NCI-H146 treated with DMSO at 0.1 percent for 48 hours (cell line): ENCODE measurements around the gene PLEKHA6.
"Not testable (repeated sequence)": the region's sequence is repeated elsewhere in the genome, so short reads cannot be mapped to it uniquely, and the experiment has no call there.

Experiments used
- DNase-seq: peaks from one replicate; lab custom pipeline; 2025; ENCODE audit not compliant: unreplicated experiment; lab: John Stamatoyannopoulos, UW

The PLEKHA6 gene

GRCh38 chr1:204336421-204337035 is 23.2 kb downstream of the PLEKHA6 start:
- no peak for DNase-seq

DNA sequence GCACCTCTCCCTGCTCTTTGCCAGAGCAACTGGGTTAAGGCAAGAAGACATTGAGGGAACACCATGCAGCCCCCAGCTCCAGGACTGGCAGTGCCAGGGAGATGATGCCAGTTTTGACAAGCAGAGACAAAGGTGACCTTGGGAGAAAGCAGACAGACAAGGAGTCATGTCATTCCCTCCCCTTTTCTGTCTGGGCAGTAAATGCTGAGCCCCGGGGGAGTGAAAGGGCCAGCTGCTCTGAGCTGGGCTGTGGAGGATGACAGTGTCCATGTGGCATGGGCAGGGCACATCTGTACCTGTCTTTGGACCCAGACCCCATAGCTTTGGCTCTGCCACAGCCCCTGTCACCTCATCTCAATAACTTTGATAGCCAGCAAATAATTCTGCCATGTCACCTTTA is 24.2 kb downstream of the PLEKHA6 start:
- DNase-seq = no peak

DNA sequence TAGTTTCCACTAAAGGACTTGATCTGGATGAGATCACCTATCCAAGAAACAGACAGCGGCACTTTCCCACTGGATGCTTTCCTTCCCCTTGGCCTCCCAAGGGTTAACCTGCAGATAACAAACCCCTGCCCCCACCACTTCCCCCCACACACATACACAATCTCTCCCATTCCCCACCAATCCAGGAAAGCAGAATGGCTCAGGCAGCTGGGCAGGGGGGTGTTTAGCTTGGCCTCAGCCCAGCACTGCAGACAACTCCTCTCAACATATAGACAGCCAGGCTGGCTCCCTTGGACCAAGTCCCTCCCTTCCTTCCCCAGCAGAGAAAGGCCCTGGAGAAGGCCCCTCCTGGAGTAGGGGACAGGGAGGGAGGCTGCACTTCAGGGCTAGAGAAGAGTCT is 24.6 kb downstream of the PLEKHA6 start:
- no peak for DNase-seq

DNA sequence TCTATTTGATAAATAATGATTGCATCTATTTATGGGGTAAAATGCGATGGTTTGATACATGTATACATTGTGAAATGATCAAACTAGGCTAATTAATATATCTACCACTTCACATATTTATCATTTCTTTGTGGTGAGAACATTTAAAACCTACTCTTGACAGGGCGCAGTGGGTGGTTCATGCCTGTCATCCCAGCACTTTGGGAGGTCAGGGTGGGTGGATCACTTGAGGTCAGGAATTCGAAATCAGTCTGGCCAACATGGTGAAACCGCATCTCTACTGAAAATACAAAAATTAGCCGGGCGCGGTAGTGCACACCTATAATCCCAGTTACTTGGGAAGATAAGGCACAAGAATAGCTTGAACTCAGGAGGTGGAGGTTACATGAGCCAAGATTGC is 25.3 kb downstream of the PLEKHA6 start:
- DNase-seq = no peak

DNA sequence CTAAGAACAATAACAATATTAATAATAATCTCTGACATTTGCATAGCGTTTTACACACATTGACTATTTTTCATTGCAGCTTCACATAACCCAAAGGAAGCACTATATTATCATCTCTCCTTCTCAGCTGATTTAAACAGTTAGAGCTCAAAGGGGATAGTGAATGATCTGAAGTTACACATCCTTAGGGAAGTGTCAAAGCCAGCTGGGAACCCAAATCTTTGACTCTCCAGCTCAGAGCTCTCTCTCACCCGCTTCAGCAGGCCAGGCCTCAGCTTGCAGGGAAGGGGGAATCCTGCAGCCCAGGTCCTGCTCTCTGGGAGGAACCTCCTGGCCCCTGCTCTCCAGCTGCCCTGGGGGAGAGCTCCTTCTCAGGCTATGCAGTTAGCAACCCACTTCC is 26.3 kb downstream of the PLEKHA6 start:
- no peak for DNase-seq

DNA sequence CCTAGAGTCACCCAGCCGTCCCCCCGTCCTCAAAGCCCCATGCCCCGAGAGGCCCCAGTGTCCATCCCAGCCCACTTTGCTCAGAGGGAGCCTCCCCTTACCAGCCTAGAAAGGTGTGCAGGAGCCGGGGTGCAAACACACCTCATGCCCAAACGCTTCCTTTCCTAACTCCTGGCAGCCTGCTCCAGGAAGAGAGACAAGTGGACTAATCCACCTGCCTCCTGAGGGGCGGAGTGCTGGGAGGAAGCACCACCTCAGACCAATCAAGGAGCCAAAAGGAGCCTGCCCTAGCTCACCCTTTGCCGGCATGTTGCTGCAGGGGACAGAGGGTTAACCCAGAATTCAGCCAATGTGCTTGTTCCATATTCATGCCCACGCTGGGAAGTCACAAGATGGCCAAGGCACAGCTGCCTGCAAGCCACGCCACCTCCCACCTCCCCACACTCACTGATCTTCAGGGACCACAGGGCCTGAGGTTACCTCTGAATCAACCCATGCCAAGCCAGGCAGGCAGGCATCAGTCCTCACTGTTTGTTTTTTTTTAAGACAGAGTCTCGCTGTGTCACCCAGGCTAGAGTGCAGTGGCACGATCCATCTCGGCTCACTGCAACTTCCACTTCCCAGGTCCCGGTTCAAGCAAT is 27.8 kb downstream of the PLEKHA6 start:
- DNase-seq = no peak

DNA sequence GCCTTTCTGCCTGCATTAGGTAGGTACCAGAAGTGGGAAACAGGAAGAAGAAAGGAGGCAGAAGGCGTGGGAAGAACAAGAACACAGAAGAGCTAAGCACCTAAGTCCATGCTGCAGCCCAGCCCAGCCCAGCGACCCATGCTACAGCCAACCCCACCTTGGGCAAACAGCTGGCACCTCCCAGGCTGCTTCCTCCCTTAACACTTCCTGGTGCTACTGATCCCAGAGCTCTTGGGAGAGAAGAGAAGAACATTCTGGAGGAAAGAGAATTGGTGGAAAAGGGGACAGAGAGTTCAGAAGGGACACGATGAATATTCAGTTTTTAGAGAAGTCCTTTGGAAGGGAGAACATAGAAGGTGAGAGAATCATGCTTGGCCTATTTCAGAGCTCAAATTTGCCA is 28.5 kb downstream of the PLEKHA6 start:
- no peak for DNase-seq

DNA sequence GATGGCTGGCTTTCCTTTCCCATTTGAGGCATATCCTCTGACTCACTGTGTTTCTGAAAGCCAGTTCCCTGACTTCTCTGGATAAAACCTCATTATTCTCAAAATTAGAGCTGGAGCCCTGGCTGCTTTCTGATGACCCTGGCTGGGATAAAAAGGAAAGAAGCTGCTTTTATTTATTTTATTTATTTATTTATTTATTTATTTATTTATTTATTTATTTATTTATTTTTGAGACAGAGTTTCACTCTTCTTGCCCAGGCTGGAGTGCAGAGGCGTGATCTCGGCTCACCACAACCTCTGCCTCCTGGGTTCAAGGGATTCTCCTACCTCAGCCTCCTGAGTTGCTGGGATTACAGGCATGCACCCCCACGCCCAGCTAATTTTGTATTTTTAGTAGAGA is 31.9 kb downstream of the PLEKHA6 start:
- not testable (repeated sequence) for DNase-seq

DNA sequence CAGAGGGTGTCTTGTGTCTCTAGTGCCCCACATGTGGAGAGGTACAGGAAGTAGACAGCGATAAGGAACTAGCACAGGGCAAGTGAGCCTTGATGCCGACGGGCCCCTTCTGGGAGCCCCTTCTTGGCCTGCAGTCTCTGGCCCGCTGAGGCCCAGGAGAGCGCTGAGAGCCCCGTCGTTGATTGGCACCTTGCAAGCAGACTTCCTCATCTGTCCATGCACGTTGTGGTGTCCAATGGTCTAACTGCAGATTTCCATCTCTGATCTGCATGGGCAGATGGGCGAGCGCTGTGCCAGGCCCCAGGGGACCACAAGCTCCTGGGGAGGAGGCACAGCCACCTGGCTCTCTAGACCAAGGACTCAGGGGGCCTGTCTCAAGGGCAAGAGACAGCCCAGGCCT is 32.4 kb downstream of the PLEKHA6 start:
- no peak for DNase-seq

DNA sequence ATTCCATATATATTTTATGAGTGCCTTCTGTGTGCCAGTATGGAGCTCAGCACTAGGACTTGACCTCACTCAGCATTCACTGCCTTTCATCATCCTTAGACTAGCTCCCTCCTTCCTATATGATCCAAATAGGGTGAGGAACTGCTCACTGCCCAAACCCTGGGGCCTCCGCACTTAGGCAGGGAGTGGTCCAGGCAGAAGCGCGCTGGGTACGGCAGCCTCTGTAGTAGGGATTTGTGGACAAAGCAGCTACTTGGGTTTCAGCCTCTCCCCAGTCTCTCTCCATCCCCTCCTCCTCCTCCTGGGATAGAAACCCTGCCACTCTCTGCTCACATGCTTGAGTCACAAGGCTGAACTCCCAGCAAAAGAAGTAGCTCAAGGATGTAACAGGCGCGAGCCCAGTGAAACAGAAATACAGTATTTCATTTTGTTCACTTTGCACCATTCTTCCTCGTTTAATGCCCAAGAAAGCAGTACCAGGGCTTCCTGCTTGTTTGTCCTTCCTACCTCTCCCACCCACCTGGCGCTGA is 32.9 kb downstream of the PLEKHA6 start:
- DNase-seq = no peak

DNA sequence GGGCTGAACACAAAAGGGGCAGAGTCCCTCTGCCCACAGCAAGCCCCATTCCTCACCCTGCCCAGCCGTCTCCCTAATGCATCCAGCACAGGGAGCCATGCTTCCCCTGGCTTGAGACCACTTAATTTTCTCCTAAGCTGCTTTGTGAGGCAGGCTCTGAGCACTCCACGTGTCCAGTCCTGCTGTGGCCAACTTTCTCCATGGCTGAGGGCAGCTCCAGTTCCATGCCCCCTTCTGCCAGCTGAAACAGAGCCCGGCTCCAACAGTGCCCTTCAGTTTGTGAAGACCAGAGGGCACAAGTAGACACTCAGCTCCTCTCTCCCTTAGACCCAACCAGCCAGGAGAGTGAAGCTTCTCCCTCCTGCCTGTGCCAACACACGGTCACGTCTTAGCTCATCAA is 33.8 kb downstream of the PLEKHA6 start:
- DNase-seq = no peak

DNA sequence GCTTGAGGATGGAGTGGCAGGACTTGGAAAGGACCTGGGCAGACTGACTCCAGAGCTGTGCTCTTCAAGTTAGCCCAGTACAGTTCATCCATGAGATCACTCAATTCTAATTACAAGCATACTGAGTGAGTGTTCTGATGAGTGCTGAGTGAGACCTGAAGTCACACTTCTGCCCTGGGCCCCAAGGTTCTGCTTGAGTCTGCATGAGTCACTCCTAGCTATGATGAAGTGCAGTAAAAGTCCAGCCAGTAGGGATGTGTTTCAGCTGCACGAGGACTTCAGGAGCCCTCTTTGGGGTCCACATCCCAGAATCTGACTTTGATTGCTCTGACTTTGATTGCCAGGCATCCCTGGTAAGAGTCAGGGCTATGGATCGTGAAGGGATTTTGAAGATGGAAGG is 35.8 kb downstream of the PLEKHA6 start:
- DNase-seq = no peak

GRCh38 chr1:204322339-204322868 is 37.3 kb downstream of the PLEKHA6 start:
- no peak for DNase-seq

GRCh38 chr1:204321665-204322064 is 38.1 kb downstream of the PLEKHA6 start:
- no peak for DNase-seq

GRCh38 chr1:204321051-204321450 is 38.7 kb downstream of the PLEKHA6 start:
- DNase-seq = no peak

GRCh38 chr1:204320382-204320804 is 39.3 kb downstream of the PLEKHA6 start:
- DNase-seq = no peak

- no peak for DNase-seq
Observed at GRCh38 chr1:204319462-204319861, 40.3 kb downstream of the PLEKHA6 start.

DNA sequence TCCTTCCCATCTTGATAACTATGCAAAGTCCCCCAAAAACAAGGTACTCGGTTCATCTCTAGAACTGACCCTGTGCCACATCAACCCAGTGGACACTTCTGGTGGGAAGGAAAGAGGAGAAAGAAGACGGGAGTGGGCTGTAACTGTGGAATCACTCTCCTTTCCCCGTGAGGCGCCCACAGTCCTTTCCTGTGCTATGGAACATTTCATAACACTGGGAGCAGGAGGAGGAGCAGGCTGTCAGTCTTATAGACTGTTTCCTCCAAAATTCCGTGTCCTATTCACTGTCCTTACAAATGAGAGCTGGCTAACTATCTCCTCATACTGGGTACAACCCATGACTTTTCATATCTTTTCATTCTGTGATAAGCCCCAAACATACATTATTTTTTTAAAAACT is 40.7 kb downstream of the PLEKHA6 start:
- no peak for DNase-seq

GRCh38 chr1:204318324-204318723 is 41.4 kb downstream of the PLEKHA6 start:
- no peak for DNase-seq

GRCh38 chr1:204317170-204317569 is 42.6 kb downstream of the PLEKHA6 start:
- DNase-seq = no peak

GRCh38 chr1:204316164-204316563 is 43.6 kb downstream of the PLEKHA6 start:
- DNase-seq = no peak

DNA sequence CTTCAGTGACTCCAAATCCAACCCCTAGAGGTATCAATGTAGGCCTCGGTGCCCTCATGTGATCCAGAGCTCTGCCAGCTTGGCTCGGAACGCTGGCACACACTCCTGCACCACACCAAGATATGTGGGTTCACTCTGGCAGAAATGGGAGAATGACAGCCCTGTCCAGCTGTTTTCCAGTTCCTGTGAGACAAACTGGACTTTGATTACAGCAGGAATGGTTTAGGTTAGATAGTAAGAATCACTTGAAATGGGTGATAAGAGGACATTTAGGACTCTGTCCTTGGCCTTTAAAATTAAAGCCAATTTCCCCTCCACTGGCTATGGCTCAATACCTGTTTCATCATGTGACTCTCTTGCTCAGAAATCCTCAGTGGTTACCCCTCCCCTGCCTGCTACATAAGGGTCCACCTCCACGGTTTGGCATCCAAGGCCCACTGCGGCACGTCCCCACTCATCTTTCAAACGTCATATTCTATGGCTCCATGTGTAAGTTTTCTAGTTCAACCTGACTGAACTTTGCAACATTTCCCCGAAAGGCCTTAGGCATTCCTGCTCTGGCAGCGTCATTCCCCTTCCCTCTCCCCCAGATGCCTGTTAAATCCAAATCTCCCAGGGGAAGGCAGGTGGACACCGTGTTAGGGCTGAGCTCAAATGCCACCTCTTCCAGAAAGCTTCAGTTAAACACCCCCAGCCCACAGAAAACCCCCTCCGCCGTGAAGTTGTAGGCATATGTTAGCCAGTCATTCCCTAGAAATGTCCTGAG is 44.7 kb downstream of the PLEKHA6 start:
- DNase-seq = no peak
